Measurements from ENCODE around the gene BLID. TPM values are rescaled to one million over a fixed set of nuclear protein-coding genes. Genes with fewer than 3 reads are reported as not detected.
A peak's percentile ranks its signal among the peaks of the same experiment; 100 is the strongest.

BLID gene
- total RNA-seq, 2 experiments from 2014 or later: not detected

Small RNA genes lying within 50 kb of the gene (microRNA-seq; reads per million reads assigned to microRNA genes)
- gene MIR100 (ENCODE audit: borderline replicate concordance) (22.0 reads per million, percentile 30 among the genes with 10 or more reads in this experiment), gene MIR125B1 (ENCODE audit: borderline replicate concordance) (5.3 reads per million), gene MIRLET7A2 (ENCODE audit: borderline replicate concordance) (35.6 reads per million, percentile 40 among the genes with 10 or more reads in this experiment)

Small RNA genes lying within 50 kb of the gene (small RNA-seq; reads per million reads assigned to genes)
- gene MIR100: not detected
- not detected for gene MIR125B1
- gene MIRLET7A2: not detected
